Mesendoderm (in vitro differentiated cells): ENCODE results near the gene LDLRAD2.
"Not testable (repeated sequence)": the region's sequence is repeated elsewhere in the genome, so short reads cannot be mapped to it uniquely, and the experiment has no call there.

Source experiments
- DNase-seq: peaks from one replicate; pipeline ENCODE4 v3.0.0; 2013
- H2AK5ac ChIP-seq: 2 replicates; pipeline ENCODE4 v1.6.1; 2013; ENCODE audit warnings: low read length, inconsistent platforms
- H2BK120ac ChIP-seq: 2 replicates; pipeline ENCODE4 v1.6.1; 2013; ENCODE audit warnings: low read depth, mild to moderate bottlenecking, low read length, moderate library complexity, mixed read lengths
- H2BK15ac ChIP-seq: replicated peaks from 2 replicates; pipeline ENCODE4 v1.6.1; 2013; ENCODE audit warnings: low read depth, mild to moderate bottlenecking, moderate library complexity
- H2BK5ac ChIP-seq: 2 replicates; pipeline ENCODE4 v1.6.1; 2013; ENCODE audit warnings: low read length, inconsistent platforms
- H3K18ac ChIP-seq: 2 replicates; pipeline ENCODE4 v1.6.1; 2013; ENCODE audit warnings: mild to moderate bottlenecking, low read length, mixed read lengths
- H3K23ac ChIP-seq: one replicate; pipeline ENCODE4 v1.6.1; 2013; ENCODE audit warnings: low read length
- H3K27ac ChIP-seq: 2 replicates; pipeline ENCODE4 v1.5.1; 2013; ENCODE audit warnings: low read depth, mild to moderate bottlenecking, inconsistent platforms, low read length, moderate library complexity
- H3K27me3 ChIP-seq: 2 replicates; pipeline ENCODE4 v1.6.1; 2013; ENCODE audit warnings: low read length, control low read depth, mild to moderate bottlenecking, inconsistent platforms; ENCODE audit not compliant: insufficient read depth, poor library complexity
- H3K36me3 ChIP-seq: 2 replicates; pipeline ENCODE4 v1.6.1; 2013; ENCODE audit warnings: low read length, inconsistent platforms; ENCODE audit not compliant: control insufficient read depth, insufficient read depth
- H3K4ac ChIP-seq: one replicate; pipeline ENCODE4 v1.6.1; 2013; ENCODE audit warnings: low read depth, mild to moderate bottlenecking, low read length, moderate library complexity
- H3K4me1 ChIP-seq: 2 replicates; pipeline ENCODE4 v1.6.1; 2013; ENCODE audit warnings: low read depth, low read length, inconsistent platforms; ENCODE audit not compliant: control insufficient read depth
- H3K4me2 ChIP-seq: 2 replicates; pipeline ENCODE4 v1.6.1; 2013; ENCODE audit warnings: low read length
- H3K4me3 ChIP-seq: 2 replicates; pipeline ENCODE4 v1.5.1; 2013; ENCODE audit warnings: mild to moderate bottlenecking, low read length
- H3K56ac ChIP-seq: one replicate; pipeline ENCODE4 v1.6.1; 2013; ENCODE audit warnings: low read length
- H3K79me1 ChIP-seq: 2 replicates; pipeline ENCODE4 v1.6.1; 2013; ENCODE audit warnings: low read length, inconsistent platforms
- H3K79me2 ChIP-seq: 2 replicates; pipeline ENCODE4 v1.6.1; 2013; ENCODE audit warnings: mild to moderate bottlenecking, low read length; ENCODE audit not compliant: control insufficient read depth, insufficient read depth
- H3K9ac ChIP-seq: 2 replicates; pipeline ENCODE4 v1.6.1; 2013; ENCODE audit warnings: low read length, inconsistent platforms
- H4K5ac ChIP-seq: one replicate; pipeline ENCODE4 v1.6.1; 2013; ENCODE audit warnings: low read length
- H4K8ac ChIP-seq: one replicate; pipeline ENCODE4 v1.6.1; 2013; ENCODE audit warnings: low read depth, mild to moderate bottlenecking, control low read depth, low read length, moderate library complexity
- WGBS: extraction: QIAGEN DNeasy Blood & Tissue Kit; methylation state at CpG from one replicate; pipeline ENCODE4 v1.1.7; 2013; ENCODE audit warnings: low lambda C conversion rate, missing lambda C conversion rate; ENCODE audit not compliant: insufficient coverage; ENCODE audit errors: extremely low coverage; 5-methylcytosine and 5-hydroxymethylcytosine counted together

The LDLRAD2 gene

GRCh38 chr1:21767106-21767505, 45.0 kb upstream of the LDLRAD2 start:
- H3K4ac ChIP-seq, H2AK5ac ChIP-seq, H3K4me2 ChIP-seq, H3K27ac ChIP-seq, H3K23ac ChIP-seq, H3K4me3 ChIP-seq, H2BK120ac ChIP-seq, H4K5ac ChIP-seq, H3K36me3 ChIP-seq, H3K18ac ChIP-seq, H2BK5ac ChIP-seq, H4K8ac ChIP-seq, H2BK15ac ChIP-seq, H3K27me3 ChIP-seq, H3K9ac ChIP-seq, H3K56ac ChIP-seq, DNase-seq, H3K4me1 ChIP-seq: not testable (repeated sequence)
- H3K79me2 ChIP-seq: peaks cover 53% of the 10 kb centered on the region
- WGBS: no CpG with 5 or more reads among the region's 8 CpGs
- peaks cover 14% of the 10 kb centered on the region for H3K79me1 ChIP-seq

GRCh38 chr1:21770201-21770600, 41.9 kb upstream of the LDLRAD2 start:
- Histone ChIP-seq H2BK15ac (no peak overlapping the region), H2AK5ac (no peak overlapping the region), H3K36me3 (no peaks in the 10 kb centered on the region), H3K27ac (no peak overlapping the region), H3K9ac (no peak overlapping the region), H3K27me3 (no peaks in the 10 kb centered on the region), H3K4ac (no peak overlapping the region), H3K4me2 (no peak overlapping the region), H3K4me3 (no peak overlapping the region), H3K23ac (no peak overlapping the region), H3K18ac (no peak overlapping the region), H3K79me1 (peaks cover 7% of the 10 kb centered on the region), H4K8ac (no peak overlapping the region), H4K5ac (no peak overlapping the region), H3K79me2 (peaks cover 56% of the 10 kb centered on the region), H3K56ac (no peak overlapping the region), H2BK5ac (no peak overlapping the region), H3K4me1 (peaks cover 2% of the 10 kb centered on the region), H2BK120ac (no peak overlapping the region)
- DNase-seq: no peak
- WGBS: no CpG with 5 or more reads among the region's 2 CpGs

- H3K23ac ChIP-seq, H4K5ac ChIP-seq, H2AK5ac ChIP-seq, H4K8ac ChIP-seq, H3K36me3 ChIP-seq, H2BK120ac ChIP-seq, H3K56ac ChIP-seq, H3K18ac ChIP-seq, H3K27ac ChIP-seq, H3K79me1 ChIP-seq, H3K27me3 ChIP-seq, H3K4me3 ChIP-seq, H2BK15ac ChIP-seq, H3K9ac ChIP-seq, DNase-seq, H2BK5ac ChIP-seq, H3K4me1 ChIP-seq, H3K4ac ChIP-seq, H3K4me2 ChIP-seq: not testable (repeated sequence)
- no CpG with 5 or more reads among the region's 9 CpGs for WGBS
- peaks cover 58% of the 10 kb centered on the region for H3K79me2 ChIP-seq
Observed at GRCh38 chr1:21770602-21771001, 41.5 kb upstream of the LDLRAD2 start.

GRCh38 chr1:21771672-21772071, 40.4 kb upstream of the LDLRAD2 start:
- H3K23ac ChIP-seq, H3K9ac ChIP-seq, H2BK15ac ChIP-seq, H3K4me3 ChIP-seq, H3K4me1 ChIP-seq, H3K56ac ChIP-seq, DNase-seq, H3K27me3 ChIP-seq, H3K27ac ChIP-seq, H2BK5ac ChIP-seq, H3K4me2 ChIP-seq, H4K5ac ChIP-seq, H2AK5ac ChIP-seq, H3K4ac ChIP-seq, H4K8ac ChIP-seq, H3K79me1 ChIP-seq, H2BK120ac ChIP-seq, H3K18ac ChIP-seq, H3K36me3 ChIP-seq: not testable (repeated sequence)
- no CpG with 5 or more reads among the region's 10 CpGs for WGBS
- H3K79me2 ChIP-seq: peaks cover 57% of the 10 kb centered on the region

- no CpG with 5 or more reads among the region's 3 CpGs for WGBS
- Histone ChIP-seq H3K23ac (no peak overlapping the region), H3K18ac (no peak overlapping the region)
Observed at GRCh38 chr1:21773585-21773984, 38.5 kb upstream of the LDLRAD2 start.

GRCh38 chr1:21774835-21775549, 37.1 kb upstream of the LDLRAD2 start:
- Histone ChIP-seq H4K8ac (no peak overlapping the region), H3K56ac (no peak overlapping the region), H2BK120ac (no peak overlapping the region), H2BK5ac (no peak overlapping the region), H3K27me3 (no peaks in the 10 kb centered on the region), H3K4ac (no peak overlapping the region), H3K4me2 (no peak overlapping the region), H3K27ac (no peak overlapping the region), H3K4me1 (no peaks in the 10 kb centered on the region), H3K18ac (no peak overlapping the region), H2BK15ac (no peak overlapping the region), H3K23ac (no peak overlapping the region), H3K4me3 (no peak overlapping the region), H3K36me3 (no peaks in the 10 kb centered on the region), H3K79me1 (peaks cover 8% of the 10 kb centered on the region), H4K5ac (no peak overlapping the region), H3K79me2 (peaks cover 67% of the 10 kb centered on the region), H3K9ac (no peak overlapping the region), H2AK5ac (no peak overlapping the region)
- no CpG with 5 or more reads among the region's 15 CpGs for WGBS
- no peak for DNase-seq

More at GRCh38 chr1:21773585-21773984, 38.5 kb upstream of the LDLRAD2 start:
- Histone ChIP-seq H3K36me3 (no peaks in the 10 kb centered on the region), H3K4me1 (no peaks in the 10 kb centered on the region), H3K4me2 (no peak overlapping the region), H4K5ac (no peak overlapping the region), H3K79me1 (peaks cover 11% of the 10 kb centered on the region), H3K4me3 (no peak overlapping the region), H3K27ac (no peak overlapping the region), H3K27me3 (no peaks in the 10 kb centered on the region), H4K8ac (no peak overlapping the region), H3K9ac (no peak overlapping the region), H3K56ac (no peak overlapping the region), H3K4ac (no peak overlapping the region), H2AK5ac (no peak overlapping the region), H3K79me2 (peaks cover 61% of the 10 kb centered on the region), H2BK15ac (no peak overlapping the region), H2BK120ac (no peak overlapping the region), H2BK5ac (no peak overlapping the region)
- DNase-seq: no peak
